B cell (primary cell): ENCODE data around the gene PDAP1. TPM values are rescaled to one million over a fixed set of nuclear protein-coding genes. Genes with fewer than 3 reads are reported as not detected.
A peak's percentile ranks its signal among the peaks of the same experiment; 100 is the strongest.

Source experiments
- ATAC-seq: fragments of 200-7000 bp; cut with Tn5 transposase; one replicate; pipeline ENCODE4 v1.10.0; 2021; ENCODE audit warnings: low read depth, mild to moderate bottlenecking, moderate number of reproducible peaks, moderate library complexity
- CTCF ChIA-PET: fragments of 350-600 bp; sonication (Branson Sonifier 250); formaldehyde crosslinking; loops from one replicate; lab custom pipeline; 2021; ENCODE audit warnings: antibody characterized with exemption, inconsistent platforms; lab: Charles Lee
- POLR2A ChIA-PET: fragments of 350-600 bp; sonication (Branson Sonifier 250); formaldehyde crosslinking; loops from one replicate; lab custom pipeline; 2021; ENCODE audit warnings: antibody characterized with exemption; lab: Charles Lee
- DNase-seq: peaks from one replicate; pipeline ENCODE4 v3.0.0; 2013
- H2AFZ ChIP-seq: 2 replicates; pipeline ENCODE4 v1.6.1; 2012; ENCODE audit warnings: mild to moderate bottlenecking, low read depth, low read length; ENCODE audit not compliant: insufficient read depth, poor library complexity, severe bottlenecking
- H3K27ac ChIP-seq, 2 donors: 1 replicate in 1 of 2; 2 replicates in 1 of 2; pipeline ENCODE4 v1.5.1; 2012 to 2013; ENCODE audit warnings: low read length in 2 of 2, mild to moderate bottlenecking in 2 of 2, moderate library complexity in 1 of 2
- H3K27me3 ChIP-seq, 4 experiments: fragments of 200-600 bp in 1 of 4; sonication (generic) in 1 of 4; replicated peaks in 1 of 4; 1 replicate in 2 of 4; 2 replicates in 2 of 4; pipeline versions ENCODE4 v1.6.1 to v1.7.0; 2013 to 2016; ENCODE audit warnings: low read length in 3 of 4, mild to moderate bottlenecking in 2 of 4, mixed read lengths in 1 of 4, moderate library complexity in 1 of 4; ENCODE audit not compliant: insufficient read depth in 4 of 4, control insufficient read depth in 3 of 4; ENCODE audit errors: control extremely low read depth in 1 of 4
- H3K36me3 ChIP-seq, 2 experiments: replicated peaks in 1 of 2; 1 replicate in 1 of 2; 2 replicates in 1 of 2; pipeline versions ENCODE4 v1.6.1 to v1.7.1; 2013; ENCODE audit warnings: low read length in 1 of 2; ENCODE audit not compliant: insufficient read depth in 2 of 2, control insufficient read depth in 1 of 2; ENCODE audit errors: control extremely low read depth in 1 of 2, extremely low read depth in 1 of 2
- H3K4me1 ChIP-seq, 2 donors: fragments of 200-600 bp in 1 of 2; sonication (generic) in 1 of 2; 1 replicate in 1 of 2; 2 replicates in 1 of 2; pipeline versions ENCODE4 v1.5.1 to v1.6.1; 2013 to 2017; ENCODE audit warnings: low read length in 2 of 2; ENCODE audit not compliant: control insufficient read depth in 2 of 2, insufficient read depth in 2 of 2
- H3K4me2 ChIP-seq: replicated peaks from 2 replicates; pipeline ENCODE3; 2012; ENCODE audit warnings: mild to moderate bottlenecking, low read depth, low read length; ENCODE audit not compliant: poor library complexity, severe bottlenecking
- H3K4me3 ChIP-seq, 5 experiments: fragments of 200-600 bp in 1 of 5; sonication (generic) in 1 of 5; 1 replicate in 3 of 5; 2 replicates in 2 of 5; pipeline versions ENCODE4 v1.5.1 to v1.7.0; 2011 to 2016; ENCODE audit warnings: low read length in 4 of 5, mild to moderate bottlenecking in 4 of 5, low read depth in 2 of 5, control low read depth in 1 of 5, moderate library complexity in 1 of 5; ENCODE audit not compliant: insufficient read depth in 1 of 5; ENCODE audit errors: control extremely low read depth in 1 of 5, extremely low read depth in 1 of 5
- H3K79me2 ChIP-seq: fragments of 200-600 bp; sonication (generic); one replicate; pipeline ENCODE4 v1.6.0; 2016; ENCODE audit warnings: low read length; ENCODE audit not compliant: control insufficient read depth, insufficient read depth
- H3K9ac ChIP-seq: fragments of 200-600 bp; sonication (generic); 2 replicates; pipeline ENCODE4 v1.6.1; 2017; ENCODE audit warnings: mild to moderate bottlenecking, low read length, moderate library complexity
- H3K9me3 ChIP-seq, 3 donors: one replicate each; pipeline versions ENCODE4 v1.6.1 to v1.7.1; 2013; ENCODE audit warnings: low read length in 2 of 3; ENCODE audit not compliant: control insufficient read depth in 2 of 3, insufficient read depth in 1 of 3; ENCODE audit errors: control extremely low read depth in 1 of 3
- H4K20me1 ChIP-seq: 2 replicates; pipeline ENCODE4 v1.6.0; 2012; ENCODE audit warnings: mild to moderate bottlenecking, low read length; ENCODE audit not compliant: insufficient read depth, control insufficient read depth, poor library complexity, severe bottlenecking
- H3K27ac Mint-ChIP-seq: one replicate; pipeline ENCODE4 v1.8.0; 2021; ENCODE audit warnings: mixed read lengths
- H3K27me3 Mint-ChIP-seq: one replicate; pipeline ENCODE4 v1.8.0; 2021; ENCODE audit warnings: mixed read lengths
- H3K4me1 Mint-ChIP-seq: one replicate; pipeline ENCODE4 v1.8.0; 2021; ENCODE audit warnings: mixed read lengths
- H3K4me3 Mint-ChIP-seq: one replicate; pipeline ENCODE4 v1.8.0; 2021; ENCODE audit warnings: mixed read lengths
- H3K9me3 Mint-ChIP-seq: one replicate; pipeline ENCODE4 v1.8.0; 2022; ENCODE audit warnings: mixed read lengths; ENCODE audit not compliant: insufficient read depth
- CTCF ChIP-seq: fragments of 200-600 bp; IDR thresholded peaks from one replicate; pipeline ENCODE4 v1.8.0; 2022; ENCODE audit warnings: antibody characterized with exemption, mild to moderate bottlenecking
- EZH2 ChIP-seq: IDR thresholded peaks from 2 replicates; pipeline ENCODE4 v1.6.1; 2012; ENCODE audit warnings: borderline replicate concordance, low read depth, mild to moderate bottlenecking, moderate library complexity, low read length; ENCODE audit not compliant: insufficient read depth, poor library complexity, severe bottlenecking
- WGBS: methylation state at CpG from one replicate; pipeline ENCODE4 v1.1.5; 2013; ENCODE audit warnings: missing lambda C conversion rate; ENCODE audit not compliant: insufficient coverage; 5-methylcytosine and 5-hydroxymethylcytosine counted together
- intact Hi-C: fragments of 100-400 bp; cut with micrococcal nuclease; formaldehyde crosslinking; loops from one replicate; pipeline ENCODE4 v1.10.0; 2022
- polyA plus RNA-seq: library from polyadenylated mRNA; depleted of rRNA; stranded (reverse); fragments of >200 nt; gene quantifications from 2 replicates; pipeline ENCODE4 v1.2.3, GENCODE V29; 2012
- total RNA-seq, 2 donors: library from RNA; stranded (reverse); fragments of 120-200 nt in 1 of 2; gene quantifications; 1 replicate in 1 of 2; 2 replicates in 1 of 2; pipeline versions ENCODE4 v1.2.3 to v1.2.4, GENCODE V29; 2013 to 2022

PDAP1 gene
- total and polyA plus RNA-seq, 2 donors (not counting 1 experiment from before 2014, with no cell fraction given) = 19.2 to 60.4 TPM

GRCh38 chr7:99393355-99394187 is 14.8 kb downstream of the PDAP1 start:
- Histone ChIP-seq H3K27me3 (no peaks in the 10 kb centered on the region), H3K9ac (peak overlapping the region; percentile 64), H3K9me3 (no peaks in the 10 kb centered on the region), H4K20me1 (peaks cover 91% of the 10 kb centered on the region), H3K36me3 (peaks cover 0 to 75% of the 10 kb centered on the region in 2 experiments), H3K4me1 (peaks cover 12 to 20% of the 10 kb centered on the region in 2 donors), H3K4me3 (peak overlapping the region; percentile 16 to 59 (median 50)), H3K79me2 (peaks cover 34% of the 10 kb centered on the region), H3K27ac (peak overlapping the region; percentile 43 to 65), H2AFZ (peak overlapping the region; percentile 81), H3K4me2 (peak overlapping the region; percentile 93)
- Mint-ChIP-seq H3K27me3 (no peaks in the 10 kb centered on the region), H3K9me3 (no peaks in the 10 kb centered on the region), H3K4me1 (peaks cover 22% of the 10 kb centered on the region), H3K4me3 (peak overlapping the region; percentile 94), H3K27ac (peak overlapping the region; percentile 93)
- DNase-seq = no peak
- WGBS = 73% methylated on average over 23 of the region's 30 CpGs
- ChIA-PET POLR2A (interaction anchor here (0.6 to 2.1 kb wide), 8 partner anchors 12 to 116 kb away, joined by 4 to 12 read pairs (median 6); partner anchors contain the start of genes BUD31, PDAP1 and ZKSCAN5), CTCF (interaction anchor here (0.8 to 3.8 kb wide), 3 partner anchors 14 to 21 kb away, joined by 3 to 20 read pairs (median 7); partner anchors contain the start of genes ARPC1B, BUD31 and PDAP1)
- no peak for ATAC-seq
- intact Hi-C loops = loop anchor here (1.0 kb wide), 4 partner anchors 12 to 46 kb away; partner anchors contain the start of genes ARPC1B, BUD31 and PDAP1
- no peak for TF ChIP-seq EZH2
- no peak for TF ChIP-seq CTCF
